HuH-7.5 (cell line): Measurements from ENCODE around the gene HOXA13.

Experiments used
- DNase-seq: peaks from one replicate; pipeline ENCODE4 v3.0.0; 2011; ENCODE audit warnings: low spot score

HOXA13 gene

DNA sequence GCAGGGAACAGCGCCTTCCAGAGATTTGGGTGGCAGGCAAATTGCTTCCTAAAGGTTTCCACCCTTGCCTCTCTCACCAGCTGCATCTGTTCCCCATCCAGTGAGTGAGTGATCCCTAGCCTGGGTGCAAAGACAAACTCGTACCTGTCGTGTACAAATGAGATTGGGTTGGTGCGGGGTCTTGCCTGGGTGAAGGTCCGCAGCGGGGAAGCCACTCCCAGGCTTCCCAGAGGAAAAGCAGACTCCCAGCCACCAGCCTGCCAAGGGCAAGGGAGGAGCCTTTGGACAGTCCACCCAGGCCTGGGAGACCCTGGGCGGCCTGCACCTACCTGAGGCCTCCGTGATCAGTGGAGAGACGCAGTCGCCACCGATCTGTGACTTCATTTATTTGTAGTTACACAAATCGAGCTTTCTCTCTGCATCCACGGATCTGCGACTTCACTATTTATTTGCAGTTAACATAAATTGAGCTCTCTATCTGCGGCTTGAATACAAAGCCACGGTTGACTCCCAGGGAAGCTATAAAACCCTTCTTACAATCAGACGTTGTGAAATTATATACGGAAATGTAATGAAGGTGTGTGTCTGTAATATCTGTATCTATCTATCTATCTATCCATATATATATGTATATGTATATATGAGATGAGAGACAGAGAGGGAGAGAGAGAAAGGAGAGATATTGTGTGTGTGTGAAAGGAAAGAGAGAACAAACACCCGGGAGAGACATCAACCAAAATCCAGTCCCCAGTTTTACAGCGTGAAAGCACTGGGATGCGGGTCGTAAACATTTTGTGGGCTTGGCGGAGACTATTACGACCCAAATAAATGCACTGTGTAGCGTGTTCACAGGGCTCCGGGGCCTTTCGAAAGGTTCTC, 40.4 kb downstream of the HOXA13 start:
- DNase-seq = no peak

DNA sequence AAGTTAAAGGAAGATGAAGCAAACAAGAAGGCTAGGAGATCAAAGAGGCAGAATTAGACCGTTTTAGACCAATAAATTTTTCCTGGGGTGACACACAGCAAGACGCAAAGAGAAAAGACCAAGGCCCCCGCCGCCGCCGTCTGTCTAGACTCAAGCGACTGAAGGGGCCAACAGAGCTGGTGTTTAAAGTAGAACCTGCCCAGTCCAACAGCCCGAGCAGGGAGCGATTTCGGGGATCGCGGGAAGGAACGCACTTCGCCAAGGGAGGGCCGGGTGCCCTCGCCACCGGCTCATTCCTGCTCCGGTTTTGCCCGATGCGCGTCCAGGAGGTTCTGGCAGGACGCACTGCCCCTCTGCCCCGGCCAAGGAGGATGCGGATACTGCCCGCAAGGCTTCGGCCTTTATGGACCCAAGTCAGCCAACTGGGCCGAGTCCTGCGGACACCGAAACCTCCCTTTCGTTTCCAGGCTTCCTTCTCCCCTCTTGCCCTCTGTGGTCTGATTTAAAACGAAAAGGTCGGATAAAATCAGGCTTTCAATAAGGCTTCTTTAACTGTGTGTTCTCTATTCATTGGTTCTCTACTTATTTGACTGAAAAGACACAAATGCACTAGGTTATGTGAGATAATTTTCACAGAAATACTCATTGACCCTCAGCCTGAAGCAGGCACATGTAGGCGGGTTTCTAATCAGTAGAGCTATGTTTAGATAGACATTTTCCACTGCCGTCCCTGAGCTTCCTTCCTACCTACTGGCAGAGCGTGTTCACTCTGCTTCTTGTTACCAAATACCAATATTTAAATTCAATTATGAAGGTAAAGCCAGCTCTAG, 41.2 kb downstream of the HOXA13 start:
- DNase-seq = no peak

DNA sequence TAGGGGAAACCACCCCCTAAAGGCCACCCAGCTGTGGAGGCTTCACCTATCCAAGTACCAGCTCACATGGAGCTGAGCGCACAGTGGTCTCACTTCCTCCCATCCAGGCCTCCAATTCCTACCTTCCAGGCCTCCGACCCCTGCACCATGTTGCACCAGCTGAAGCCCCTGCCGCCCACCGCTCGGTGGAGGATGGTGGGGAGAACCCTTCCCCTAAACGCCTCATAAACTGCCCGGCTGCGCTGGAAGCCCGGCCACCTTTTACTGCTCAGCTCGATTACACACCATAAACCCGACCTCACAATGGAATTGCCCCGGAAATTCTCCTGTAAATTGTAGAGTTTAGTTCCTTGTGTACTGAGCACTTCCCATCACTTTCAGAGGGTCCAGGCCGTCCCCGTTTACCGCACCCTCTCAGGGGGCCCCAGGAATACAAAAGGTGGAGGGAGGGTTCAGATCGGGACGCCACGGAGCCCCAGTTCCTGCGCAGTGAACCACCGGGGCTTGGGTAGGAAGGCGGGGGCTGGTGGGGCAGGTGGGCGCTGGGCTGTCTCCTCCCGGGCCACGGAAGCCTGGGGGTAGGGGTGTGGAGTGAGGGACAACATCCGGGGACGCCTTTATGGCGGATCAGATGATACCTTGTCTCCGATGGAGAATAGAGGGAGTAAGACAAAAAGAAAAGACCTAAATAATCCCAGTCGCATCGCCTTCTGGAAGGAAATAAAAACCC, 42.0 kb downstream of the HOXA13 start:
- DNase-seq = no peak

DNA sequence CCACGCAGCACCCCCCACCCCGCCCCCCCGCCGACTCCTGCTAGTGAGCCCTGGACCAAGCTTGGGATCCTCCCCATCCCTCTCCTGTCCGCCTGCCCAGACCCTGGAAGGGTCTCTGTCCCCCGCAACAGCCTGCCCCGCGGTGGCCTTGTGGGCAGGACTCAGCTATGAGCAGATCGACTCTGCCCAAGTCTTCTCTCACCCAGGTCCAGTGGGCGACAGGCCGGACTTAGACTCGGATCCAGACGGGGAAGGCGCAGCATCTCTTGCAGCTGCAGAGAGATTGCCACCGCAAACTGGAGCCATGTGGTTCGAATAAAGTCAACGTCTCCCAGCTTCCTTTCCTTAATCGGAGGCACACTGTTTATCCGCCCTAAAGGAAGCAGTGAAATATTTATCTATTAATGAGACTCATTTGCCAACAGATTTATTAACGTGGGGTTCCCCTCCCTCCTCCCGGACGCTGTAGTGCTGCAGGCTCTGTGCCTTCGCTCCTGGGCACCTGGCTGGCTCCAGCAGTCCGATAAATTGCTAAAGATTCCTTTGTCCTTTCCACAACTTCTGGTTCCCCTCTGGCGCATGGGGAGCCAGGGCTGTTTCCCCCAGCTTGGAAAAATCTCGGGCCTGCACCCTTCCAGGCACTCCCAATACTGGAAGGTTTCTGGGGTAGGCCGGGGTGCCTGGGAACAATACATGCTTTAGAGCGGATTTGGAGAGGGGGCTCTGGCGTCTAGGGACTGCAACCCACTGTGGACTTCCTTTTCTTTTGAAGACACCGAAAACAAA, 42.8 kb downstream of the HOXA13 start:
- DNase-seq = no peak

DNA sequence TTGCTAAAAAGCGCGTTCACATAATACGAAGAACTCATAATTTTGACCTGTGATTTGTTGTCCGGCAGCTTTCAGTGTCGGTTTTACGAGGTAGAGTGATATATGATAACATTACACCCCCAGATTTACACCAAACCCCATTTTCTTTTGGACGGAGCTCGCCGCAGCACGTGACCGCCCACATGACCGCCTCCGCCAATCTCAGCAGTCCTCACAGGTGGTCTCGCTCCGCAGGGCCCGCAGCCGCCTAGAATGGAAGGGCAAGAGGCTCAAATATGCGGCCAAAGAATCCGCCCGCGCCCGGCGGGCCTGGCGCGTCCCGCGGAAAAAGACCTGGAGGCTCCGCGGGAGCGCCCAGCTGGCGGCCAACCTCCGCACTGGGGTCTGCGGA, 43.4 kb downstream of the HOXA13 start, which contains the start of gene HOXA7:
Gene HOXA7 (minus strand): TSS at position 168 of the 391 bp plus-strand sequence. CDS start 130 bp downstream, at position 38.
- DNase-seq = peak; percentile 87

DNA sequence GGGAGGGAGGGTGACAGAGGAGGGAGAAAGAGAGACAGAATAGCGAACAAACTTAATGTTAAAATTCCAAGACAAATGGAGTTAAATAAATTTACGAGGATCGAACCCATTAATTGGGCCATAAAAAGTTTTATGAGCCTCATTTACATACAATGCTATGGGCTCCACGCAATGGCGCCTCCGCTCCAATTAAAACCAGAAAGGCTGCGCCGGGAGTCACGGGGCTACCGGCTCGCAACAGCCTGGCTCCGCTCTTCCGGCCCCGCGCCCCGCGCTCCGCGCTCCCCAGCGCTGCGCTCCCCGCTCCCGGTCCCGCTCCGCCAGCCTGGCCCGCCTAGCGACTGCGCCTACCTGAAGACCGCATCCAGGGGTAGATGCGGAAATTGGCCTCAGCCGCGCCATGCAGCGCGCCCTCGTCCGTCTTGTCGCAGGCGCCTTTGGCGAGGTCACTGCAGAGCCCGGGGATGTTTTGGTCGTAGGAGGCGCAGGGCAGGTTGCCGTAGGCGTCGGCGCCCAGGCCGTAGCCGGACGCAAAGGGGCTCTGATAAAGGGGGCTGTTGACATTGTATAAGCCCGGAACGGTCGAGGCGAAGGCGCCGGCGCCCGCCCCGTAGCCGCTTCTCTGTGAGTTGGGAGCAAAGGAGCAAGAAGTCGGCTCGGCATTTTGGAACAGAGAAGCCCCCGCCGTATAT, 43.9 kb downstream of the HOXA13 start:
- peak; percentile 84 for DNase-seq

DNA sequence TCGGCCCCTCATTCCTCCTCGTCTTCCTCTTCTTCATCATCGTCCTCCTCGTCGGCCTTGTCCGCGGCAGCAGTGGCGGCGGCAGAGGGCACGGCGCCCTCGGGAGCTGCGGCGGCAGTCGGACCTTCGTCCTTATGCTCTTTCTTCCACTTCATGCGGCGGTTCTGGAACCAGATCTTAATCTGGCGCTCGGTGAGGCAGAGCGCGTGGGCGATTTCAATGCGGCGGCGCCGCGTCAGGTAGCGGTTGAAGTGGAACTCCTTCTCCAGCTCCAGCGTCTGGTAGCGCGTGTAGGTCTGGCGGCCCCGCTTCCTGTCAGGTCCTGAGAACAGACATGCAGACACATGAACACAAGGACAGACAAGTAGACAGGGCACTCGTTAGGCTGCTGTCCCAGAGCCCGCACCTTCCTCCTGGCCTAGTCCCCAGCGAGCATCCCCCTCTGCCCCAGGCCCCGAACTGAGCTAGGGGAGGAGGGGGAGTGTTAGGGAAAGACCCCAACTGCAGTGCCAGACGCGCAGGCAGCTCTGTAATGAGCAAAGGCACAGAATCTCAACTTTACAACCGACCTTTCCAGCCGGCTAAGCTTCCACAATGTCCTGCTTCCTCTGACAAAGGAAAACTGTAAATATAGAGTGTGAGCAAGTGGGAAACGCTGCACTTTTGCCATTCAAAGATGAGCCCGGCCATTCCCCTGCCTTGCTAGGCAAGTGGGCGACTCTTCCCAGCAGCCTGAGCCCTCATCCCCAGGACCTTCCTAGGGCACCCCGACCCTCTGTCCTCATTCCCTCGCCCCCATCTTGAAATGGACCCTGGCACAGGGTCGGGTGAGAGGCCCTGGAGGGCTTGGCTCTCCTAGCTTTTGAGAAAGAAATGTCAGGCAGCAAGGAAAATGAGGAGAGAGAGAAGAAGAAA, 44.7 kb downstream of the HOXA13 start:
- no peak for DNase-seq

DNA sequence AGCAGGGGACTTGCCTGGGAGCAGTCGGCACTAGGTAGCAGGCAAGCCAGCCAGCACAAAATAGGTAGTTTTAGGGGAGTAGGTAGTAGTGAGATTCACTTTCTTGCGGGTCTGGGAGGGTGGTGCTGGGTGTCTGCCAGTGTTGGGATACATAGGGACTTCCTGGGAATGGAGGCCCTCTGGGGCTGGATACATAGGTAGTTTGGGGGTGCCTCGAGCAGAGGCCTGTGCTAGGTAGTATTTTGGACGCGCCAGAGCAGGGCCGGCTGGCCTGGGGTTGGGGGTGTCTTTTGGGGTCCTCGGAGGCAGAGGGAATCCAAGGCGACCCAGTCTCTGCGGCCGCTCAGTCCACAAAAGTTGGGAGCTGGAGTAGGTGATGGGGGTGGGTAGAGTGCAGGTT, 45.5 kb downstream of the HOXA13 start:
- DNase-seq = no peak

DNA sequence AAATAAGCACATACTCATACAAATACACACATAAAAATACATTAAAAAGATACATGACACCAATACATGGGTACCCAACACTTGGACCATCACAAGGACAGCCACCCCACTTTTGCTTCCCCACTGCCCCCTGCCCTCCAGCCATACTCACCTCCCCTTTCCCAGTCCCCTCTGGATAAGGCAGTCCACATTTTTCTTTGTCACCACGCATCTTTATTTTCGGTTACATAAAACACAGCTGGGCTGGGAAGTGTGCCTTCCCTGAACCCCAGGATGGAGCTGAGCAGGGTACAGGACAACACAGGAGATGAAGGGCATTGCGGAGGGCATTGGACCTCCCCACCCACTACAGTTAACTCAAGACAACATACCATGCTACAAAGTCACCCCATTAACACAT, 46.4 kb downstream of the HOXA13 start:
- DNase-seq = no peak

DNA sequence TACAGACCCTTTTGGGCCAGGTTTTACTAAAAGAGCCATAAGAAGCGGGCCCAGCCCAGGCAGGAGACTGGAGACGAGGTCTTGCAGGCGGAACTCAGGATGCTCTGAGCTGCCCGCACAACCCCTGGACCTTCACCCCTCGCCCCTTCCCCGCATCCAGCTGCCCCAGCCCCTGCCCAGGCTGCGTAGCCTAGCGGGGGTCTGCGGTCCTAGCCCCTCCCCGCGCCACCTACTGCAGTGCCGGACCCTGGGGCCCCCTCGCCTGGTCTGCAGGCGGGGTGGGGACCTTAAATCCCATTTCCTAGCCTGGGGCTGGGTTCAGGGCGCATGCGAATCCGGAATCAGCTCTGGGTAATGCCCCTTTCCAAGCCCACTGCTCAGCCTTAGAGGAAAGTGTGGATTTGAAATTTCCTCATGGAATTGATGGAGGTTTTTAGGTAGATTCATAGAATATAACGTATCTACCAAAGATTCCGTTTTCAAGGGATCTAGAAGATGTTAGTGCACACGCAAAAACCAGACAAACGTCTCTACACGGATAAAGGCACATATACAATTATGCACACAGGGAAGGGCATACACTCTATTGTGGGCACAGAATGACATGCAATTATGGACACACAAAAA, 47.0 kb downstream of the HOXA13 start:
- no peak for DNase-seq

DNA sequence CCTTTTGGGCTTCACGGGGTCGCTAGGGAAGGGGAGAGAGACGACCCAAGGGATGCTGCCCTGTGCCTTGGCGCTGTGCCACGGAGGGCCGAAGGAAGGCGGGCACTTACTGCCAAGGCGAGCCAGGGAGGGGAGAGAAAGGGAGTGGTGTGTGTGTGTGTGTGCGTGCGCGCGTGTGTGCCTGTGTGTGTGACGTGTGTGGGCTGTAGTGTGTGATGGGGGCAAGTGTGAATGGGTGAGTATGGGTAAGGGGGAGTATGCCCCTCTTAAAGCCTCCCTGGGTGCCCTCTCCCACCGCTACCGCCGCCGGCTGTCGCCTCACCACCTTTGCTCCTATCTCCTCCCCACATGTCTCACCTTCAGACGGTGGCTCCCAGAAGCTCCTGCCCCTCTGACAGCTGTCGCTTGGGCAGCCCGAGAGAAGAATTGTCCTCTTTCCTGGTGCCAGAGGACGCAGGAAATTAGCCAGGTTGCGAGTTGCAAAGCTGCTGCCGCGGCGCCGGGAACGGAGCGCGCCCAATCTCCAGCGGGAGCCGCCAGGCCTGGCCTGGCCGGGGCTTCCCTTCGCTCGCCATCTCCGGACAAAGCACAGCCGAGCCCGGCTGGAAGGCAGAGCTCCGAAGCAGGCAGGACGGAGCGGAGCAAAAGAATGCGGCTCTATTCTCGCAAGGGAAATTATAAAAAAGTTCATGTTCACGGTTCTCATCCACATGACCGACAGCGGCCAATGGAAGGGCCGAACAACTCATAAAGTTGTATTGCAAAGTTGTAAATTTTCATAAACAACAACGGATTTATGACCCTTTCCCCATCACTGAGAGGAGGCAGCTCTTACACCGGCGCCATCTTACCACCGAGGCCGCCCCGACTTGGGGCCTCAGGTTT, 47.7 kb downstream of the HOXA13 start, which contains the start of gene HOXA3:
Gene HOXA3 (minus strand): TSS at position 653 of the 885 bp plus-strand sequence. CDS start 41,943 bp downstream, outside the sequence.
- no peak for DNase-seq

DNA sequence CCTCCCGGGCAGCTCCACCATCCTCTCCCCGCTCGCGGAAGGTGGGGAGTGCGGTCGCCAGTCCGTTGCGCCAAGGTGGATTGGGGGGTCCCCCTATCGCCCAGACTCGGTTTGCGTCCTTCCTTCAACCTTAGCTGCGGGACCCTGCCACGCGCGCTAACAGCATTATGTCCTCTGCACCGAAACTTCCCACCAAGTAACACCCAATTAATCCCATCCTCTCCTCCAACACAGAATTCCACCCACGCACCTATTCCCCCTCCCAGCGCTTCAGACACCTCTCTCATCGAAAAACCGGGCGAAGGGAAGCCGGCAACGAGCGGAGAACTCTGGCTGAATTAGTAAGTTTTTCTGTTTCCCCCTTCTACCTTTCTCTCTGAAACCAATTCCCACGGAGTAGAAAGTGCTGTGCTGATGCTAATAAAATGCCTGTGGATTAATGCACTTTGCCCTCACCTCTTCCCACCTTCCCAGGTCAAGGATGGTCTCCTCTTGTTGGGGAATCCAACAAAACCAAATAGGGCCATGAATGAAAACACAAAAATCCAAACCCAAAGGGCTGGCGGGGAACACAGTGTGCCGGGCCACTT, 48.5 kb downstream of the HOXA13 start:
- no peak for DNase-seq

DNA sequence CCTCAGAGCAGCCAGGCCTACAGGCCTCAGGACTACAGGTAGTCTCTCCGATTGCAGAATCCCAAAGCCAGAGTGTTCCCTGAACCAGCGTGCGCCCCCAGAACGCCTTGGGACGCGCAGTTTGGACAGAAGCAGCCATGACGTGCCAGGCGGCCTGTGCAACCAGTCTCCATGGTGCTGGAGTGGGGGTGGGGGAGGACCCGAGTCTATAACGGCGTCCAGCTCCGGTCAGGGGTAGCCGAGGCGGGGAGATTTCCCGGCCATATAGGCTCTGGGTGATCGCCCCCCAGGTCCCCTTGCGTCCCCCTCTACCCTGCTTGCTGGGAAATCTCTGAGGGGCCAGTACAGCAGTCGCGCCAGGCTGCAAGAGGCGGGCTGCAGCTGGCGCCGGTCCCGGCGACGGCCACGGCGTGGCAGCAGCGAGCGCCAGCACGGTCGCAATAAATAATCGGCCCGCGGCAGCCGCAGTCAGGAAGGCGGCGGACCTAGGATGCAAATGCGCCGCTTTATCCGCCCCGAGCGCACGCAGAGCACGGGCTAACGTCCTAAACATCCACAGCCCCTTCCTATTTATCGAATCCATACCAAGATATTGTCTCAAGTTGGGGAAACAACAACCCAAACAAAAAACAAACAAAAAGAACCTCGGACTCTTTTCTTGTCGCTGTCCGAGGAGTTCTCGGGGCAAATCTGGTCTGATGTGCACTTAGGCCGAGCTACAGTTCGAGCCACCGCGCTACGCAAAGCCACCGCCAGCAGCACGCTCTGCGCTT, 49.1 kb downstream of the HOXA13 start:
- DNase-seq = peak; percentile 95

DNA sequence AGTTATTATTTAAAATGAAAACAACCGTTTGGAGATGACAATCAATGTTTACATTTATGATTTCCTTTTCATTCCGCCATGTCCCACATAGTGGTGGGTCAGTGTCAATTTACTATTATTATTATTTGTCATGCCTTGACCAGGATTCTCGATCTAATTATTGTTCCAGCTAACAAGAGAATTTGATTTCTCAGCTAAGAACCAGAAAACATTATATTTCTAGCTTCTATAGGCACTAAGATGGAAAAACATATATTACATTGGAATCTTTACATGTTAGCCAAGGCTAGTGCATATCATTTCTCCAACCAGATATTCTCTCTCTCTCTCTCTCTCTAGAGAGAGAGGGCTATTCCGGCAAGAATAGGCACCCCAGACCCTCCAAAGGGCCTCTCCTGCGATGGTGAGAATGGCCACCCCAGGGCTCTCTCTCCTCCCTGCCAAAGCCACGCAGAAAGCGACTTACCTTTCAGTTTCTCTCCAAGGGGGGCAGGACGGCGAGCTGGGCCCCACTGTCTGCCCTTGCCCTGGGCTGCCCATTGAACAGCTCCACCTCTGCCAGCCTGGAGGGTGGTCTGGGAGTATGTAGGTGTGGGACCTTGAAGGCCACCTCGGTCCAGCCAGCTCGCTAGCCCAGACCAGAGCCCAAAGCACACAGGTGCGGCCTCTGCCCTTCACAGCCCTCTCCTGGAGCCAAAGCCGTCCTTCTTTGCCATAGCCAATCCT, 49.9 kb downstream of the HOXA13 start:
- no peak for DNase-seq

DNA sequence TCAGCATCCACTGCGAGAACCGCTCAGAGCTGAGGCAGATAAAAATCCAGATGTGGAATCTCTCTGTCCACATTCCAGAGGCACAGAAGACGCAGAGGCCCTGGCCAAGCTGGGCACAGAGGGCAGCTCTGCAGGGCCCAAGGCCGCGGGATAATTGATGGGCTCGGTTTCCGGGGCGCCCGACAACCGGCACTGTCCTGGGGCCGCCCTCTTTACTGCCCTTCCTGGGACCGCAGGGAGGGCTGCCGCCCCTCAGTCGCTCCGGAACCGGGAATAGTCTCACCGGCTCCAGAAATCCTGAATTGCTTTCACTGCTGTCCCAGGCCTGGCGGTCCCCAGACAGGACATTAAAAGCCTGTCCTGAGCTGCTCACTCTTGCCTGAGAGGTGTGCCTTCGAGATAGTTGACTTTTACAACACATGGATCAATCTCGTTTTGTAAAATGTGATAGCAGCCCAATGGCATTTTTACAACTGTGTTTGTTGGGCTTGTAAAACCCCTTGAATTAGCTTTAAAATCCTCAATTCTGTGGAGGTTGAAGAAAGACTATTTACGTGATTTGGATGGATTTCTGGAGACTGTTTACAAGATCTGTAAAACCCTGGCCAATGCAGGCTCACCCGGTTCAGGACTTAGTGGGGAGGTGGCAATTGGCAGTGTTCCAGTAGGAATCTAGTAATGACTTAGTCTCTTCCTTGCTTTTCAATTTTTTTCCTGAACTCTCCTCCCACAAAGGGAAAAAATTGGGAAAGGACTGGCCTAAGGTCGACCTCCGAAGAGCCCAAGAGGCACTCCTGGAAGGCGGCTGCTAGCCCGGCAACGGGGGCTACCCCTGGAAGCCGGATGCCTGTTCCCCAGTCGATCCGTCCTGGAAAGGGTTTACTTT, 50.9 kb downstream of the HOXA13 start:
- no peak for DNase-seq
